ENCODE data around the gene RNF113A. TPM values are rescaled to one million over a fixed set of nuclear protein-coding genes. Genes with fewer than 3 reads are reported as not detected.
A peak's percentile ranks its signal among the peaks of the same experiment; 100 is the strongest.

Gene RNF113A
- total RNA-seq = 11.3 and 11.8 TPM in 2 replicates
- long read RNA-seq, transcript RNF113A-201 (1 exons, 1,353 nt) = major isoform, 29 of 29 reads
- long read RNA-seq, partial matches to known transcripts = 0 of 29 reads
- long read RNA-seq, other reads (novel, unspliced or antisense) = 0 of 29 reads

GRCh38 chrX:119871599-119872395 lies at the start of gene RNF113A, which contains the start of gene NDUFA1:
Gene RNF113A (minus strand): TSS chrX:119871733. CDS start chrX:119871613, 120 bp downstream.
Gene NDUFA1 (plus strand): TSS chrX:119871832. CDS start chrX:119871912, 80 bp downstream.
- H3K4me3 Mint-ChIP-seq (ENCODE audit: low read depth) = peak within 1 kb of the TSS; percentile 84
- peaks cover 4% of the 10 kb centered on the region for H3K36me3 Mint-ChIP-seq (ENCODE audit: insufficient read depth)
- H3K27me3 Mint-ChIP-seq = no peaks in the 10 kb centered on the region
- peaks cover 4% of the 10 kb centered on the region for H3K4me1 Mint-ChIP-seq (ENCODE audit: low read depth)
- H3K27ac Mint-ChIP-seq = peak within 1 kb of the TSS; percentile 97
- H3K9me3 Mint-ChIP-seq (ENCODE audit: low read depth) = peaks cover 4% of the 10 kb centered on the region
- DNase-seq (ENCODE audit: low spot score, unreplicated experiment) = peak; percentile 38
- no peak for TF ChIP-seq CTCF (IDR thresholded peaks at IDR 0.05; ENCODE audit: unreplicated experiment)

GRCh38 chrX:119919835-119920585 lies 48.5 kb upstream of the RNF113A start:
- peaks cover 4% of the 10 kb centered on the region for H3K36me3 Mint-ChIP-seq (ENCODE audit: insufficient read depth)
- TF ChIP-seq CTCF (IDR thresholded peaks at IDR 0.05; ENCODE audit: unreplicated experiment) = no peak
- no peak overlapping the region for H3K4me3 Mint-ChIP-seq (ENCODE audit: low read depth)
- no peaks in the 10 kb centered on the region for H3K27me3 Mint-ChIP-seq
- H3K27ac Mint-ChIP-seq = no peak overlapping the region
- H3K9me3 Mint-ChIP-seq (ENCODE audit: low read depth) = peaks cover 12% of the 10 kb centered on the region
- DNase-seq (ENCODE audit: low spot score, unreplicated experiment) = no peak
- H3K4me1 Mint-ChIP-seq (ENCODE audit: low read depth) = no peaks in the 10 kb centered on the region

GRCh38 chrX:119917877-119918276 lies 46.3 kb upstream of the RNF113A start:
- Mint-ChIP-seq H3K36me3 (ENCODE audit: insufficient read depth) (peaks cover 4% of the 10 kb centered on the region), H3K4me1 (ENCODE audit: low read depth) (no peaks in the 10 kb centered on the region), H3K4me3 (ENCODE audit: low read depth) (no peak overlapping the region), H3K27me3 (no peaks in the 10 kb centered on the region), H3K27ac (no peak overlapping the region), H3K9me3 (ENCODE audit: low read depth) (peaks cover 16% of the 10 kb centered on the region)
- no peak for DNase-seq (ENCODE audit: low spot score, unreplicated experiment)
- no peak for TF ChIP-seq CTCF (IDR thresholded peaks at IDR 0.05; ENCODE audit: unreplicated experiment)

GRCh38 chrX:119916310-119916709 lies 44.8 kb upstream of the RNF113A start:
- DNase-seq (ENCODE audit: low spot score, unreplicated experiment) = no peak
- Mint-ChIP-seq H3K4me3 (ENCODE audit: low read depth) (no peak overlapping the region), H3K9me3 (ENCODE audit: low read depth) (peaks cover 23% of the 10 kb centered on the region), H3K36me3 (ENCODE audit: insufficient read depth) (peaks cover 4% of the 10 kb centered on the region), H3K27me3 (no peaks in the 10 kb centered on the region), H3K4me1 (ENCODE audit: low read depth) (no peaks in the 10 kb centered on the region), H3K27ac (no peak overlapping the region)
- TF ChIP-seq CTCF (IDR thresholded peaks at IDR 0.05; ENCODE audit: unreplicated experiment) = no peak

- Mint-ChIP-seq H3K4me1 (ENCODE audit: low read depth) (no peaks in the 10 kb centered on the region), H3K4me3 (ENCODE audit: low read depth) (no peak overlapping the region), H3K9me3 (ENCODE audit: low read depth) (peaks cover 13% of the 10 kb centered on the region), H3K27me3 (no peaks in the 10 kb centered on the region), H3K27ac (no peak overlapping the region), H3K36me3 (ENCODE audit: insufficient read depth) (no peaks in the 10 kb centered on the region)
- no peak for TF ChIP-seq CTCF (IDR thresholded peaks at IDR 0.05; ENCODE audit: unreplicated experiment)
- no peak for DNase-seq (ENCODE audit: low spot score, unreplicated experiment)
These were observed 29.4 kb upstream of the RNF113A start for GRCh38 chrX:119900976-119901375.
